OCI-LY7 (cell line): ENCODE measurements around the gene OR4D9.

ENCODE experiments used
- CTCF ChIP-seq: fragments of 200-600 bp; sonication (generic); conservative IDR thresholded peaks from 2 replicates; pipeline ENCODE4 v1.5.1; 2014; ENCODE audit warnings: mild to moderate bottlenecking, antibody characterized with exemption, low read length, moderate library complexity, mixed read lengths
- EZH2phosphoT487 ChIP-seq: fragments of 200-600 bp; sonication (generic); IDR thresholded peaks from 2 replicates; pipeline ENCODE4 v1.6.1; 2018; ENCODE audit warnings: low read depth, borderline replicate concordance, mild to moderate bottlenecking, mixed run types, antibody characterized with exemption, low read length, moderate library complexity, mixed read lengths

- TF ChIP-seq CTCF (no peak), EZH2phosphoT487 (no peak)
These were observed 36.2 kb upstream of the OR4D9 start for GRCh38 chr11:59475176-59475575.
